Stimulated activated CD8-positive, alpha-beta memory T cell treated with anti-CD3 and anti-CD28 coated beads, Interleukin-2, amount 100 ng/mL, for 48 hours (primary cell): ENCODE measurements around the gene FARP1.
A peak's percentile ranks its signal among the peaks of the same experiment; 100 is the strongest.

Experiments
- DNase-seq, 2 donors: peaks; one replicate each; pipeline ENCODE4 v3.0.0-alpha.2; 2020; ENCODE audit warnings: low read depth in 2 of 2

Gene FARP1, protein sequence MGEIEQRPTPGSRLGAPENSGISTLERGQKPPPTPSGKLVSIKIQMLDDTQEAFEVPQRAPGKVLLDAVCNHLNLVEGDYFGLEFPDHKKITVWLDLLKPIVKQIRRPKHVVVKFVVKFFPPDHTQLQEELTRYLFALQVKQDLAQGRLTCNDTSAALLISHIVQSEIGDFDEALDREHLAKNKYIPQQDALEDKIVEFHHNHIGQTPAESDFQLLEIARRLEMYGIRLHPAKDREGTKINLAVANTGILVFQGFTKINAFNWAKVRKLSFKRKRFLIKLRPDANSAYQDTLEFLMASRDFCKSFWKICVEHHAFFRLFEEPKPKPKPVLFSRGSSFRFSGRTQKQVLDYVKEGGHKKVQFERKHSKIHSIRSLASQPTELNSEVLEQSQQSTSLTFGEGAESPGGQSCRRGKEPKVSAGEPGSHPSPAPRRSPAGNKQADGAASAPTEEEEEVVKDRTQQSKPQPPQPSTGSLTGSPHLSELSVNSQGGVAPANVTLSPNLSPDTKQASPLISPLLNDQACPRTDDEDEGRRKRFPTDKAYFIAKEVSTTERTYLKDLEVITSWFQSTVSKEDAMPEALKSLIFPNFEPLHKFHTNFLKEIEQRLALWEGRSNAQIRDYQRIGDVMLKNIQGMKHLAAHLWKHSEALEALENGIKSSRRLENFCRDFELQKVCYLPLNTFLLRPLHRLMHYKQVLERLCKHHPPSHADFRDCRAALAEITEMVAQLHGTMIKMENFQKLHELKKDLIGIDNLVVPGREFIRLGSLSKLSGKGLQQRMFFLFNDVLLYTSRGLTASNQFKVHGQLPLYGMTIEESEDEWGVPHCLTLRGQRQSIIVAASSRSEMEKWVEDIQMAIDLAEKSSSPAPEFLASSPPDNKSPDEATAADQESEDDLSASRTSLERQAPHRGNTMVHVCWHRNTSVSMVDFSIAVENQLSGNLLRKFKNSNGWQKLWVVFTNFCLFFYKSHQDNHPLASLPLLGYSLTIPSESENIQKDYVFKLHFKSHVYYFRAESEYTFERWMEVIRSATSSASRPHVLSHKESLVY

DNA sequence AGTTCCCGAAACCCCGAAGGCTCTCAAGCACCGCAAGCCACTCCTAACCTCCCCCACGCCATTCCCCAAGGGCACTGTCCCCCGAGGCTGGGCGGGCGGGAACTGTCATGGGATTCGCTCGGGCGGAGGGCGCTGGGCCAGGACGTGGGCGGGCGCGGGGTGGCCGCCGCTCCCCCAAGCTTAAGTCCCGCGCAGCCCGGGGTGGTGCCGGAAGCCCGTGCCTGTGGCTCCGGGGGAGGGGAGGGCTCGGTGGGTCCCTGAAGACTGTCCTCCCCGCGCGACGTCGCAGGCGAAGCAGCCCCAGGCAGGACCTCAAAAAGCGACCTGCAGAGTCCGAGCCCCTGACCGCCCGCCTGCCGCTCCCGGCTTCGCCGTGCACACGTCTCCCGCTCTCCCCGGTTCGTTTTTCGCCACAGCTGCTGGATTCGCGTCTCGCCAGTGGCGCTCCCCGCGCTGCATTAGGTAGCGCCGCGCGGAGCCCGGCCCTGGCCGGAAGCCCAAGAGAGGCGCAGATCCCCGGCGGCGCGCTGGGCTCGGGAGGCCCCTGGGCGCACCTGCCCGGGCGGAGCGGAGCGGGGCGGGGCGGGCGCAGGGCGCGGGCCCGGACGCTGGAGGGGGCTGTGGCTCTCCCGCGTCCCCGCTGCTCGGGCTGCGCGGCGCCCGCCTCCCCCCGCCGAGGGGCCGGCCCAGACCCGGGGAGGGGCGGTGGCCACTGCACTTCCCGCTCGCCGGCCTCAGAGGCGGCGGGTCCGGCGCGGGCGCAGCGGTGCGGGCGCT lies at the start of gene FARP1:
FARP1 (plus strand) TSS at position 715 of the 777 bp plus-strand sequence. CDS start 70,149 bp downstream, outside the sequence.
- DNase-seq: peak; percentile 8 to 20

DNA sequence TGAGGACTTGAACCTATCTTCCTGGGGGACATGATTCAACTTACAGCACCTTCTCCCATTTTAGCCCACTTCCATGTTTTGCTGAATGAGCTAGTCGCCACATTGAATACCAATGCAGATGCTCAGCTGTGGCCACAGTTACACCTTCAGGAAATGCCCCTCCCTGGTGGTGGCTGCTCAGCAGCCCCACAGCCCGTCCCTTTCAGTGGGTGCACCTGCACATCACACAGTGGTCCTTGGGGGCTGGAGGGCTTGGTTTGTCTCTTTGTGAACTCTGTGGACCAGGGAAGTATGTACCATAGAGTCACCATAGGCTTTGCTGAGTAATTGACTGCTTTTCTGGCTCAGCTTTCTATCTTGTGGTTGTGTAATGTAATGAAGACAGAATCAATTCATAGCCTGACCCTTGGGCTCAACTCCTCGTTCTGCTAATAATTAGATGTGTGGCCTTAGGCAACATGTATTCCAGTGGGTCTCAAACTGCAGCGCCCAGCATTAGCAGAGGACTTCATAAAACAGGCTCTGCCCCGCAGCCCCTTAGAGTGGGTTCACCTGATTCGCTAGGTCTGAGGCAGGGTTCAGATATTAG lies 48.1 kb upstream of the FARP1 start:
- DNase-seq: no peak

DNA sequence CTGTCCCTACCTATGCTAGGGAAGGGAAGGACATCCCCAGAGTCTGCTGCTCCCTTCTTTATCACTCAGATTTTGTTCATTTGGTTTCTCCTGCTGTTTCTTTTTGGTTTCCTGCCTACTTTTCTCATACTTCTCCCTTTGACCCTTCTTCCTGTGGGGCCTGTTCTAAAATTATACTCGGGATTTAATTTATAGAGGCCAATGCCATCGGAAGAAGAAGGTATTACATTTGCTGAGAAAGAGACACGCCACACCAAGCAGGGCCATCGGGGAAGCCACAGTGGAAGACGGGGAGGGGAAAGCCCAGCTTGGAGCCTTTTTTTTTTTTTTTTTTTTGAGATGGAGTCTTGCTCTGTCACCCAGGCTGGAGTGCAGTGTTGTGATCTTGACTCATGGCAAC lies 46.8 kb upstream of the FARP1 start:
- DNase-seq: no peak

DNA sequence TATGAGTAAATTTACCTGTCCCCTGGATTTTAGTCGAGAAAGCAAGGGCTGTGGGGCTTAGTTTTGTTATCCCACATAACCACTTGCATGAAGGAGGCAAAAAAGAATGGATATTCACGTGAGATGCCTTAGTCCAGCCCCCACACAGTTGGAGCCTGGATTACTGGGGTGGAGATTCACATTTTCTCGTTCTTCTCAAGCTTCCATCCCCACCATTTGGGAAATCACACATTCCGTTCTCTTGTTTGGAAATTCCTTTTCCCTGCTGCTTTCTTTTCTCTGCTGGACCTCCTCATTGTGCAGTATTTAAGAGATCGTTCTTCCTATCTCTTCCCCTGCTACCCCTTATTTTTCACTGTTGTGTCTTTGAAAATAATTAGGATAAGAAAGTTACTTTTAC lies 45.1 kb upstream of the FARP1 start:
- no peak for DNase-seq

DNA sequence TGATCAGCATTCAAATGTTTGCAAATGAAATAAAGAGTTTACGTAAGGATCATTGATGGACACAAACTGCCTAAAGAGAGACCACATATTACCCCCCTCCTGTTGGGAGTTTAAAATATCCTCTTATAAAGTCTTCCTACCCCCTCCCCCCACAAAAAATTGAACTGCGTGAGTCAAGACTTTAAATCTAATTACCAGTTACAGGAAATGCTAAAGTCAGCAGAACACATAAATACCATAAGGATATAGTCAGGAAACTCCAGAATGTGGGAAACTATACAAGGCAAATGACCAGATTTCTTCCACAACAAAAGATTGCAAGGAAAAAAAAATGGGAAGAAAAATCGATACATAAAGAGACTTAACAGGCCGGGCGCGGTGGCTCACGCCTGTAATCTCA lies 44.4 kb upstream of the FARP1 start:
- DNase-seq: no peak

DNA sequence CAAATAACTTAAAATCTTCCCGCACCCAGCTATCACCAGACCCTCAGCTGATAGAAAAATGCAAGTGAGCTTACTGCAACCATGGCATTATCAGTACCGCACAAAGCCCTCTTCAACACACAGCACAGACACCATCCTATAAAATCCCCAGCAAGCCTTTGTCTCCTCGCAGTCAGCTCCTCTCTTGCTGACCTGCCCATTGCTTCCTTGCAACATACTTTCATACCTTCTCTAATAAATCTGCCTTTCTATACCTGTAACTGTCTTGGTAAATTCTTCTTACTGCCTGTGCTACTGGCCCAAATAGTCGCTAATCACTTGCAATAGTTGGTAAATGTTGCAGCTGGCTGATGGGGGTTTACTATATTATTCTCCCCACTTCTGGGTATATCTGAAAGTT lies 43.3 kb upstream of the FARP1 start:
- no peak for DNase-seq

DNA sequence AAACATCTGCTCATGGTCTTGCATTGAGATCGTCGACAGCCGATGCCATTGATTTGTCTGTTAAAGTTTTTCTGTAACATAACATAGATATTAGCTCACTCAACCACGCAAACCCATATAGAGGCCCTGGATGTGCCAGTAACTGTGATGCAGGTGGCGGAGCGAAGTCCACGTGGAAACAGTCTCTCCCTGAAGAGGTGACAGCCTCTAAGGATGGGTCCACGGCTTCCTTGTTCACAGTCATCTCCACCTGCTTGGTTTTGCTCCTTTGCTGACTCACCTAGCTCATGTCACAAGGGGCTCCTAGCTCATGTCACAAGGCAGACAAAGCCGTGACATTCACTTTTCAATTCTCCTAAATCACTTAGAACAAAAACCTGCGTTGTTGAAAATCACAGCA lies 42.4 kb upstream of the FARP1 start:
- DNase-seq: no peak

DNA sequence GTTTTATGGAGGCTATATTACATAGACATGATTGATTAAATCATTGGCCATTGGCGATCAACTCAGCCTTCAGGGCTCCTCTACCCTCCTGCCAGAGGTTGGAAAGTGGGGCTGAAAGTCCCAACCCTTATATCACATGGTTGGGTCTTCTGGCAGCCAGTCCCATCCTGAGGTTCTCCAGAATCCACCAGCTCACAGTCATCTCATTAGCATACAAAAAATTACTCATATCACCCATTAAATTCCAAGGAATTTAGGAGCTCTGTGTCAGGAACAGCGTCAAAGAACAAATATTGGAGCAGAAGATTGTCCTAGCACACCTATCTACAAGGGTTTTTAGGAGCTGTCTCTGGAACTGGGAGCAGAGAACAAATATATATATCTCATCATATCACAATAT lies 39.4 kb upstream of the FARP1 start:
- DNase-seq: no peak

DNA sequence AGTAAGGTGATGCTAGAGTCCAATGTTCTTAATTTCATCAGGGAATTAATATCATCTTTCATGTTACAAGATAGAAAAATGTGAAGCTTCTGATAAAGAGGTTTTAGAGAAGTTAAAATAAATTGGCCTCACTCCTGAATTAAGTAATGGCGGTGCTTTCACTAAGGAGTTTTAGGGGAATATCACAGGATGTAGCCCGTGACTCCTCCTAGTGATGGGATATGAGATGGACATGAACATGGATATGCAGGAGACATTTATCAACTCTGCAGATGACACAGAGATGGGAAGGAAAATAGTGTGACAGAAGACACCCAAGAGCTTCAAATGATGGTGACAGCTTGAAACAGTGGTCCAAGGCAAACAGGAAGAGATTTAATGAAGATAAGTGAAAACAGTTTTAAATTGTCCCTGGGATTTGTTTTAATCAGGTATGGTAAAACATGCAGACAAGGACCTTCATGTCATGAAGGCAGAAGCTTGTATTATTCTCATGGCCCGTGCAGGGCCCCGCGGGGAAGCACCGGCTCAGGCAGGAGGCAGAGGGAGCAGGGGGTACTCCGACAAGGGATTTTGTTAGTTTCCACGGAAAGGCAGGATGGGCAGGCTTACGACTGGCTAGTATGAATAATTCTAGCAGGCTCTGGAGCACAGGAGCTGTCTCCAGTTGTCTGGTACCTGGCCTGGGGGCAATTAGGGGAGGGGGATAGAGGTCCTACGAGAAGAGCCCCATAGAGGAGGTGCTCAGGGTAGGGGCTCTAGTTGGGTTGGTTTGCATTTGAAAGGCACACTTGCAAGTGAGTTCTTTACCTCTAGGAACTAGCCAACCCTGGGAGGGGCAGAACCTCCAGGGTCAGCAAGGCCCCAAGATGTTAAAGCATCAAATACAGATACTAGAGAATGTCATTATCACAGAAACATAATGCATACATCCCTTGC lies 38.7 kb upstream of the FARP1 start:
- DNase-seq: no peak

DNA sequence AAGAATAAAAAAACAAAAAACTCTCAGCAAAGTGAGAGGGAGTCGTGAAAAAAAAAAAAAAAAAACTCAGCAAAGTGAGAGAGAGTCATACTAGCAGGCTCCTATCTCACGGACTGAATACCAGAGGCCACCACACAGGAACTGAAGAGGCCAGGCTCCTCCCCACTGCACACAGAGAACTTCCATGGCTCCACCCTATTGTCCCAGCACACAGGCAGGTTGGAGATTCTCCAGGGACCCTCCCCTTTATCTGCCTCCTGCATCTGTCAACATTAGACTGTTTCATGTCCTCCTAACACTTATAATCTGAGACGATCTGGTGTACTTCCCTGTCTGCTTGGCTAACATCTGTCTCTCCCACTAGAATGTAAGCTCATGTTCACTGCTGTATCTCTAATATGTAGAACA lies 37.0 kb upstream of the FARP1 start:
- DNase-seq: no peak

DNA sequence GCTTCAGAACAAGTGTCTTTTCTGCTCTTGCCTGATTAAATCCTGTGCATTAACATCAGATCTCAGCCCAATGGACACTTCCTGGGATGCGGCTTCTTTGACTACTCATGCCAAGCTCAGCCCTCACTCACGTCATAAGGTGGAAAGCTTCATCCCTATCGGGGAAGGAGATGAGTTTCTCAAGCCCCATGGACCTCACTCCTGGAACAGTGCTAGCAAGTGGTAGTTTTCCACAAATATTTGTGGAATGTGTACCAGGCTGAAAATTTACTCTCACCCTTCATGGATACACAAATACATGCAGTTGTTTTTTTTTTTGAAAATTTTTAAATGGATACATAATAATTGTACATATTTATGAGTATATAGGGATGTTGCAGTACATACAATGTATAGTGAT lies 34.6 kb upstream of the FARP1 start:
- no peak for DNase-seq

DNA sequence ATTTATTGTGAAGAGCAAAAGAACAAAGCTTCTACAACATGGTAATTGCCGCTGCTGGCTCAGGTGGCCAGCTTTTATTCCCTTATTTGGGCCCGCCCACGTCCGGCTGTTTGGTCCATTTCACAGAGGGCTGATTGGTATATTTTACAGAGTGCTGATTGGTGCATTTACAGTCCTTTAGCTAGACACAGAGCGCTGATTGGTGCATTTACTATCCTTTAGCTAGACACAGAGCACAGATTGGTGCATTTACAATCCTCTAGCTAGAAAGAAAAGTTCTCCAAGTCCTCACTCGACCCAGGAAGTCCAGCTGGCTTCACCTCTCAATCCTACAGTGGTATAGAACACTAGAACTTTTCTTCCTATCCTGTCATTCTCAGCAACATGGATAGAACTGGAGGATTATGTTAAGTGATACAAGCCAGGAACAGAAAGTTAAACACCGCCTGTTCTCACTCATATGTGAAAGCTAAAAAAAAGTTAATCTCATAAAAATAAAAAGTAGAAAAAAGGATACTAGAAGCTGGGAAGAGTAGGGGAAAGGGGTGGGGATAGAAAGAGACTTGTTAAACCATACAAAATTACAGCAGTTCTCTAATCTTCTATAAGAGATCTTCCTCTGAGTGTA lies 33.6 kb upstream of the FARP1 start:
- DNase-seq: no peak

DNA sequence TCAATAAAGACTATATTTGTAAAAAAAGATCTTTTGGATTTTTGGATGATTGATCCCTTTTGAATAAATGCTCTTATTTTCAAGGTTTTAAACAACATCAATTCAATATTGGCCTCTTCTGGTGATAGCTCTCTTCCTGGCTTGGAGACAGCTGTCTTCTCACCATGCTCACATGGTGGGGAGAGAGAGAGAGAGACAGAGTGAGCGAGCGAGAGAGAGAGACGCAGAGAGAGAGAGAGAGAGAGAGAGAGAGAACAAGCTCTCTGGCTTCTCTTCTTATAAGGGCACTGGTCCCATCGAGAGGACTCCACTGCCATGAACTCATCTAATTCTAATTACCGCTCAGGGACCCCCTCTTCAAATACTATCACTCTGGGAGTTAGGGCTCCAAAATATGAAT lies 32.1 kb upstream of the FARP1 start:
- DNase-seq: no peak

DNA sequence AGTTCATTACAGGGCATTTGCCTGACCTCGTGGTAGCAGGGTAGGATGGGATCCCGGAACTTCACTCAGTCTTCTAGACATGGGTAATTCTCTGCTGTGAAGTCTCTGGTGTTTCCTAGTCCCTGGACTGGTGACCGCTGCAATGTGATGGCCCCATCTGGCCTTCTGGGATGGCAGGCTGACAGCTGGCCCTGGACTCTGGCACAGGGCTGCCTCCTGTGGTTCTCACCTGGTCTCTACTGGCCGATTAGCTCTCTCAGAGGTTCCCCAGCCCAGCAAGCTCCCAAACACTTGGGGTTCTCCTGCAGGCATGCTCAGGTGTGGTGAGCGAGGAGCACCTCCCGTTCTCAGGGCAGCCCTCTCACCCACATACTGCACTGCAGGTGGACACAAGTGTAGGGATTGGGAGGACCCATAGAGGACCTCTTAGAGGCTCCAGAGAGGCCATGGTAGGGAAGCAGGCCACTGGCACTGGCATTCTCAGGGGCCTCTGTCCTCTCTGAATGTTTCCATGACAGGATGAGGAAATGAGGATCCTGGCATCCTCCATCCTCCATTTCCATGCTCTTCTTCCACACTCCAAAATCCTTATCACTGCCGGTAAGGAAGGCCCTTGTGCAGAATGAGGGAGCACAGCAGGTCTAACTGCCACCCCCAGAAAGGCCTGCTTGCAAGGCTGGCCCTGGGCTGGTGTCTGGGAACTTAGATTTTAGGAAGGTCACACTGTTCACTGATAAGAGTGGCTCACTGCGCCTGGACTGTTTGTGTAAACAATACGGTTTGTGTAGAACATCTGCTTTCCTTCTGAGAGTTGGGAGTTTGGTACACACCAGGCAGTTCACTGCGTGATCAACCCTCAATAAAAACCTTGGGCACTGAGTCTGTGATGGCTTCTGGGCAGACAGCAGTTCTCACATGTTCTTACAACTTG lies 31.5 kb upstream of the FARP1 start:
- DNase-seq: no peak

DNA sequence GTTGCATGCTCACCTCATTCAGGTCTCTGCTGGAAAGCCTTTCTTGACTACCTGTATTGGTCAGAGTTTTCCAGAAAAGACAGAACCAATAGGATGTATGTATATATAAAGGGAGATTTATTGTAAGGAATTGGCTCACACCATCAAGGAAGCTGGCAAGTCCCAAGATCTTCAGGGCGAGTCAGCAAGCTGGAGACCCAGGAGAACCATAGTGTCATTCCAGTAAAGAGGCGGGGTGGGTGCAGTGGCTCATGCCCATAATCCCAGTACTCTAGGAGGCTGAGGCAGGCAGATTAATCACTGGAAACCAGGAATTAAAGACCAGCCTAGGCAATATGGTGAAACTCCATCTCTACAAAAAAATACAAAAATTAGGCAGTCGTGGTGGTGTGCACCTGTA lies 30.4 kb upstream of the FARP1 start:
- DNase-seq: no peak

DNA sequence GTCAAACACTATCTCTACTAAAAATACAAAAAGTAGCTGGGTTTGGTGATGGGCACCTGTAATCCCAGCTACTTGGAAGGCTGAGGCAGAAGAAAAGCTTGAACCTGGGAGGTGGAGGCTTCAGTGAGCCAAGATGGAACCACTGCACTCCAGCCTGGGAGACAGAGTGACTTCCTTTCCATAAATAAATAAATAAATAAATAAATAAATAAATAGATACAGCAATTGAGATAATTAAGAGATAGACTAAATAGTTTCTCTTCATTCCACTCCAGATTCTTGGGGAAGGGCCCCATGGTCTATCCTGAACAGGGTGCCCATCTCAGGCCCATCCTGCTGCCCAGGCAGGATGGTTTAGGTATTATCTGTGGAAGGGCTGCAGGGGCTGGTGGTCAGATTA lies 24.0 kb upstream of the FARP1 start:
- no peak for DNase-seq

DNA sequence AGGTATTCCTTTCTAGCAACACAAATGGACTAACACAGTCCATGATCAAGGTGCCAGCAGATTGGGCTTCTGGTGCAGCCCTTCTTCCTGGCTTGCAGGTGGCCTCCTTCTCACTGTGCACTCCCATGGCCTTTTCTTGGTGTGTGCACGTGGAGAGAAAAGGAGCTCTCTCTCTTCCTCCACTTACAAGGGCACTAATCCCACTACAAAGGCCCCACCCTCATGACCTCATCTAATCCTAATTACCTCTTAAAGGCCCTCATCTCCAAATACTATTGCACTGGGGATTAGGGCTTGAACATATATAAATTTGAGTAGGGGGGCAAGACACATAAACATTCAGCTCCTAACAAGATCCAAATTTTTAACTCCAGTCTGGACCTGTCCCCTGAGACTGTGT lies 19.7 kb upstream of the FARP1 start:
- no peak for DNase-seq

DNA sequence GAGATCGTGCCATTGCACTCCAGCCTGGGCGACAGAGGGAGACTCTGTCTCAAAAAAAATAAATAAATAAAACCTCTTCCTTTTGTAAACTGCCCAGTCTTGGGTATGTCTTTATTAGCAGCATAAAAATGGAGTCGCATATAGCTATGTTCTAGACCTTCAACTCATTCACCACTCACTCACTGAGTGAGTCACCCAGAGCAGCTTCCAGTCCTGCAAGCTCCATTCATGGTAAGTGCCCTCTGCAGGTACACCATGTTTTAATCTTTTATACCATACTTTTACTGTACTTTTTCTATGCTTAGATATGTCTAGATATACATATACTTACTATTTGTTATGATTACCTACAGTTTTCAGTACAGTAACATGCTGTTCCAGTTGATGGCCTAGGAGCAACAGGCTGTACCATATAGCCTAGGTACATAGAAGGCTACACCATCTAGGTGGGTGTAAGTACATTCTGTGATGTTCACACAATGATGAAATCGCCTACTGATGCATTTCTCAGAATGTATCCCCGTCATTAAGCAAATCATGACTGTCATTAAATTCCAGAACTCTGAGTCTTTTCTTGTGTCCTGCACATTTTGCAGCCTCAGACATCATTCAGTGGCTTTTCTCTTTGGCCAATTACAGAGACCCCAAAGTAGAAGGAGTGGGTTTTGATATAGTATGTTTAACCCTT lies 13.7 kb upstream of the FARP1 start:
- DNase-seq: no peak
